ENCODE data around the gene CAT. TPM values are rescaled to one million over a fixed set of nuclear protein-coding genes. Genes with fewer than 3 reads are reported as not detected.
A peak's percentile ranks its signal among the peaks of the same experiment; 100 is the strongest.

Gene CAT
- total RNA-seq: 10 to 100 TPM; 53.3 to 71.5 TPM
- long read RNA-seq, donor 1, transcript CAT-201 (13 exons, 2,302 nt): major isoform, 32 of 40 reads
- long read RNA-seq, donor 1, partial matches to known transcripts: 5 of 40 reads
- long read RNA-seq, donor 1, other reads (novel, unspliced or antisense): 2 of 40 reads
- long read RNA-seq, donor 2, transcript CAT-201 (13 exons, 2,302 nt): major isoform, 135 of 162 reads
- long read RNA-seq, donor 2, partial matches to known transcripts: 27 of 162 reads
- long read RNA-seq, donor 2, other reads (novel, unspliced or antisense): 0 of 162 reads

GRCh38 chr11:34438529-34439507 is at the start of gene CAT:
CAT (plus strand) TSS chr11:34438934; CDS start chr11:34439014, 80 bp downstream.
- intact Hi-C loops (cut with DNase I): no loop called here
- peak; percentile 99 for DNase-seq (ENCODE audit: low spot score)

GRCh38 chr11:34394771-34395300 is 43.9 kb upstream of the CAT start:
- intact Hi-C loops (cut with DNase I): no loop called here
- DNase-seq (ENCODE audit: low spot score): no peak

GRCh38 chr11:34395916-34396550 is 42.7 kb upstream of the CAT start:
- DNase-seq (ENCODE audit: low spot score): no peak
- intact Hi-C loops (cut with DNase I): no loop called here

DNA sequence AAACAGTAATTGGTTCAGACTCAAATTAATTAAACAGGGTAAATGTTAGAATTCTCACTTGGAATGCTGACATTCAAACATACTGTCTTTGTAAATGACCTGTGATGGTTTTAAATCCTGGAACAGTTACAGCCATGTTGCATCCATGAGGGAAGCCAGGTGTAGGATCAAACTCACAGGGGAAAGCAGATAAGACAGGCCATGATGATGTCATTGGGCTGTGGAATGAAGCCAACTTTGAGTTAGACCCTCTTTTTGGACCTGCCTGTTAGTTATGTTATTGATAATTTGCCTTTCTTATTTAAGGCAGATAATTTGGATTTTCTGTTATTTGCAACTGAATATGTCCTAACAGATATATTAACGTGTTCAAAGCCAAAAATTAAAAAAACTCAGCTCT is 41.6 kb upstream of the CAT start:
- no peak for DNase-seq (ENCODE audit: low spot score)
- intact Hi-C loops (cut with DNase I): no loop called here

DNA sequence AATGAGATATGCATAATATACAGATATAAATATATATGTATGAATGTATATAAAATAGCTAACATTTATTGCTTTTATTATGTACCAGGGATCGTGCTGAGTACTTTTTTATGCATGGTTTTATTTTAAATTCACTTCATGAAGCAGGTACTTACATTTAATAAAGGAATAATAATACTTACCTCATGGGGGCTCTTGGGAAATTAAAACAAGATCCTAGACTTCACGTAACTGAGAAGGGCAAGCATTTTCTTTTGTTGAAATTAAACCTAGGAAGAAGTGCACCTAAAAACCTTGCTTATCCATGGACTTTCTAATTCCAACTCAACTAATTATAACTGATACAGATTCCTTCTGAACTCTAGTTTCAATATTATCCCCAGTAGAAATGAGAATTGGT is 40.9 kb upstream of the CAT start:
- intact Hi-C loops (cut with DNase I): no loop called here
- no peak for DNase-seq (ENCODE audit: low spot score)

DNA sequence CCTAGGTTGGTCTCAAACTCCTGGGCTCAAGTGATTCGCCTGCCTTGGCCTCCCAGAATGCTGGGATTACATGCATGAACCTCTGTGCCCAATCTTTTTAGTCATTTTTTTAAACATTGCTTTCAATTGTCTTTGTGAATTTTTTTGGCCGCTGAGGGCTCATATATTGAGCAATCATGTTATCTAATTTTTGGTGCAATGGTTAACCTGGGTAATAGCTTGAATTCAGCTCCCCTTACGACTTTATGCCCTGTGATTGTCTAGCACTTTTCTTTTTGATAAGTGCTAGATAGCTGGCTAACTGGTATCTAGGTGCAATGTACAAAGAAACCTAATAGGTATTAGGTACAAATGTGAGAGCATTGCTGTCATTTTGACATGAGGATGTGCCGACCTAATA is 35.3 kb upstream of the CAT start:
- no peak for DNase-seq (ENCODE audit: low spot score)
- intact Hi-C loops (cut with DNase I): no loop called here

DNA sequence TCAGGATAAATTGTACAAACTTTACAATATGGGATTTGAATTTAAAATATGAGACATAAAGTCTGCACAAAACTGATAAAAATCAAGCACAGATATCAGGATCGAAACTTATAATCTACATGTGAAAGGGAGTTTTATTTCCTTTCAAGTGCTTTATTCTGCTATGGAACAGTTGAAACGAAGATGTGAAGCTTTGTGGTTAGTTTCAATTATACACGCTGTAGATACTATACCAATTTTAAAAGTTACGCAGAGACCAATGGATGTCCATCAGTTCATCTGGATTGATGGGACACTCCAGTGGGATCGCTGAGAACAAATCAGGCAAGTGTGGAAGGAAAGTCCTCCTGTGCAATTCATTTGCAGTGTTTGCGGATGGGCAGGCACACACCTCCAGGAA is 34.5 kb upstream of the CAT start:
- DNase-seq (ENCODE audit: low spot score): no peak
- intact Hi-C loops (cut with DNase I): no loop called here

DNA sequence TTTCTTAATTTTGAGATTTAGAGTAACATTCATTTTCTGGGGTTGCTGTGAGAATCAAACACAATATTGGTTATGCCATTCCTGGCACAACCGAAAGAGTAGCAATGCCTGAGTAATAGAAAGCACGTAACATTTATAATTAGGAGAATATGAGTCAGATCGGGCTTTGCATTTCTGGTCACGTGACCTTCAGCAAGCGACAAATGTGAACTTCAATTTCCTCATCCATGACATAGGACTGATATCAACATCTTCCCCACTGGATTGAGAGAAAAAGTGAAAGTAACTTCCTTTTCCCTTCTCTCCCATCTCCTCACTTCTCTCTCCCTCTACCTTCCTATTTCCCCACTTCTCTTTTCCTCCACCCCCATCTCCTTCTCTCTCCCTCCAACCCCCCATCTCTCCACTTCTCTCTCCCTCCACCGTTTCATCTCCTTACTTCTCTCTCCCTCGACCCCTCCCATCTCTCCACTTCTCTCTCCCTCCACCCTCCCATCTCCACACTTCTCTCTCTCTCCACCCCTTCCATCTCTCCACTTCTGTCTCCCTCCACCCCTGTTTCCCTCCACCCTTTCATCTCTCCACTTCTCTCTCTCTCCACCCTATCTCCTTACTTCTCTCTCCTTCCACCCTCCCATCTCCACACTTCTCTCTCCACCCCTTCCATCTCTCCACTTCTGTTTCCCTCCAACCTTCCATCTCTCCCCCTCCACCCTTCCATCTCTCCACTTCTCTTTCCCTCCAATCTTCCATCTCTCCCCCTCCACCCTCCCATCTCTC is 33.5 kb upstream of the CAT start:
- intact Hi-C loops (cut with DNase I): no loop called here
- no peak for DNase-seq (ENCODE audit: low spot score)

DNA sequence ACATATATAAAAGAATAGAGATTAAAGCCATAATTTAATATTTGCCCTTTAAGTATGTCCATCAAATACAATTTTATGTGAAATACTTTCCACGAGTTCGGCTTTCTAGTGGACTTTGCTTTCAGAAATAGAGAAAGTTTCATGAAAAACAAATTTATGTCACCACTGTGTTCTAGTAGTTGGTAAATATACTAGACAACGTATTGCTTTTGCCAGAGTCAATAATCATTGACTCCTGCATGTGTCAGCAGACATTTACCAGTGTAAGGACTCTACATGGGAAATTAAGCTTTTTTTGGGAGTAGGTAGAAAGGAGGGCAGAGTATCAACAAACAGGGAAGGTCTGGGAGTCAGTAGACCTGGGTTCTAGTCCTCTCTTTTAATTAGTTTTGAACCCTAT is 32.3 kb upstream of the CAT start:
- no peak for DNase-seq (ENCODE audit: low spot score)
- intact Hi-C loops (cut with DNase I): no loop called here

- intact Hi-C loops (cut with DNase I): no loop called here
- DNase-seq (ENCODE audit: low spot score): no peak
Measured at GRCh38 chr11:34407121-34407813, 31.5 kb upstream of the CAT start.

DNA sequence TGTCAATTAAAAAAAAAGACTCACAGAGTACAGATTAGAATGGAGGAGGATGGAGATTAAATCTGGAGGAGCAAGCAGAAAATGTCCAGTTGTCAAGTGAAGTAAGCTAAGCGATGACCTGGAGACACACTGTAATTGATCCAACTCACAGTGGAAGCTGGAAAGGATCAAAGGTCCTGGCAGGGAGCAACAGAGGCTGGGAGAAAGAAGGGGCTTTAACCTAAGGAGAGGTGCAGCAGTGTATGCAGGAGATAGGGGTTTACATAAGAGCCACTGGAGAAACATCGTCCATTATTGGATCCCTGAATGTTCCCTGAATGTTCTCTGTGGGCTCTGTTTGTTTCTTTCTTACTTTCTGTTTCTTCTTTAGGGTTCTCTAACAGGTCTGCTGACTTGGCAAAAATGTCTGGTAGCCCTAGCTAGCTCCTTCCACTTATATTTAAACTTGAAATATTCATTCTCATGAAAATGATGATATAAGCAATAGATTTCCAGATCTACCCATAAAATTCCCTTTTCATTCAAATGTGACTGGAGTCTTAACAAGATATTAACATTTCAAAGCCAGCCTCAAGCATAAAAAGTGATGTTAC is 30.1 kb upstream of the CAT start:
- no peak for DNase-seq (ENCODE audit: low spot score)
- intact Hi-C loops (cut with DNase I): no loop called here

- DNase-seq (ENCODE audit: low spot score): no peak
- intact Hi-C loops (cut with DNase I): no loop called here
Measured at GRCh38 chr11:34411111-34411510, 27.6 kb upstream of the CAT start.

- intact Hi-C loops (cut with DNase I): no loop called here
- no peak for DNase-seq (ENCODE audit: low spot score)
Measured at GRCh38 chr11:34411791-34412190, 26.9 kb upstream of the CAT start.

DNA sequence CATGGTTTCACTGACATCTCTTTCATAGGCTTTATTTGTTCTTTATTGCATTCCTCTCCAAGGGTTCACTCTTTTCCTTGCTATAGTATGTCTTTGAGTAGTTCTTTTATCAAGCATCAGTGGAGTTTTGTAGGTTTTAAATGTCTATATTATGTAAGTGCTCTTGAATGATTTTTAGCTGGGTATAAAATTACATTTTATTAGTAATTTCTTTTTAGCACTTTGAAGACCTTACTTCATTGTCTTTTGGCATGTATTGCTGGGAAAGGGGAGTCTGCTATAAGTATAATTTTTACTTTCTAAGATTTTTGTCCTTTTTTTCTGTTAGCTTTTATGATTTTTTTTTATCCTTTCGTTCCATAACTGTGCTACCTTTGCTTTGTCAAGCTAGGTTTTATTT is 25.5 kb upstream of the CAT start:
- DNase-seq (ENCODE audit: low spot score): no peak
- intact Hi-C loops (cut with DNase I): no loop called here

DNA sequence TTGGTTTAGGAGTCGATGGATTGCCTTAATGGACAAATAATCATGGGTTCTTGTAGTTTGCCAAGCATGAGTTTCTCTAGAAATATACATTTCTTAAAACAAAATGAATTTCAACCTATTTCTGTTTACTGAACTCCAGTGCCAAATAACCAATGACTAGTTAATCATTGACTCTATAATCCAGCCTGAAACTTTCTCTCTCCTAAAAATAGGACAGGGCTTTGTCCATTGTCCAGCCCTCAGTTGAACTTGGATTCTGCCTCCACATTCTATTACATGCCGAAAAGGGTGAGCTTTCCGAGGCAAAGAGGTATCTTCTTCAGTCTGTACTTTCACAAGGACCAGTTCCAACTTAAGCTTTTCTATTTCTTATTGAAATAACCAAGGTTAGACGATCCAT is 23.2 kb upstream of the CAT start:
- intact Hi-C loops (cut with DNase I): no loop called here
- no peak for DNase-seq (ENCODE audit: low spot score)

- no peak for DNase-seq (ENCODE audit: low spot score)
- intact Hi-C loops (cut with DNase I): no loop called here
Measured at GRCh38 chr11:34416088-34416487, 22.6 kb upstream of the CAT start.

- intact Hi-C loops (cut with DNase I): no loop called here
- no peak for DNase-seq (ENCODE audit: low spot score)
Measured at GRCh38 chr11:34416766-34417165, 22.0 kb upstream of the CAT start.

GRCh38 chr11:34417202-34417601 is 21.5 kb upstream of the CAT start:
- intact Hi-C loops (cut with DNase I): no loop called here
- DNase-seq (ENCODE audit: low spot score): no peak

Measured in posterior vena cava (tissue), 2 donors.